22Rv1 (cell line): ENCODE data around the gene BNIPL.

Experiments used
- H3K27ac ChIP-seq: fragments of 450-650 bp; 2 replicates; pipeline ENCODE4 v1.5.1; 2017
- CTCF ChIP-seq: fragments of 450-650 bp; IDR thresholded peaks from 2 replicates; pipeline ENCODE4 v1.5.1; 2017; ENCODE audit warnings: mild to moderate bottlenecking
- ZFX ChIP-seq: fragments of 450-650 bp; IDR thresholded peaks from 2 replicates; pipeline ENCODE4 v1.6.1; 2017; ENCODE audit warnings: antibody characterized with exemption, borderline replicate concordance

BNIPL gene

GRCh38 chr1:151058692-151059091 is 22.3 kb downstream of the BNIPL start:
- no peak for TF ChIP-seq ZFX
- TF ChIP-seq CTCF: no peak
- H3K27ac ChIP-seq: peak overlapping the region; percentile 93

GRCh38 chr1:151059109-151060006 is 23.0 kb downstream of the BNIPL start, which contains the start of gene CDC42SE1:
Gene CDC42SE1, minus strand, starts transcription at chr1:151059622. Its CDS starts 3,892 bp downstream, at chr1:151055730.
- peak within 1 kb of the TSS; percentile 93 for H3K27ac ChIP-seq
- TF ChIP-seq ZFX: no peak
- peak; percentile 92 for TF ChIP-seq CTCF

GRCh38 chr1:151060007-151060656 is 23.7 kb downstream of the BNIPL start, which contains the start of gene MLLT11:
Gene MLLT11, plus strand, starts transcription at chr1:151060397. Its CDS starts 6,828 bp downstream, at chr1:151067225.
- TF ChIP-seq CTCF: no peak
- TF ChIP-seq ZFX: no peak

DNA sequence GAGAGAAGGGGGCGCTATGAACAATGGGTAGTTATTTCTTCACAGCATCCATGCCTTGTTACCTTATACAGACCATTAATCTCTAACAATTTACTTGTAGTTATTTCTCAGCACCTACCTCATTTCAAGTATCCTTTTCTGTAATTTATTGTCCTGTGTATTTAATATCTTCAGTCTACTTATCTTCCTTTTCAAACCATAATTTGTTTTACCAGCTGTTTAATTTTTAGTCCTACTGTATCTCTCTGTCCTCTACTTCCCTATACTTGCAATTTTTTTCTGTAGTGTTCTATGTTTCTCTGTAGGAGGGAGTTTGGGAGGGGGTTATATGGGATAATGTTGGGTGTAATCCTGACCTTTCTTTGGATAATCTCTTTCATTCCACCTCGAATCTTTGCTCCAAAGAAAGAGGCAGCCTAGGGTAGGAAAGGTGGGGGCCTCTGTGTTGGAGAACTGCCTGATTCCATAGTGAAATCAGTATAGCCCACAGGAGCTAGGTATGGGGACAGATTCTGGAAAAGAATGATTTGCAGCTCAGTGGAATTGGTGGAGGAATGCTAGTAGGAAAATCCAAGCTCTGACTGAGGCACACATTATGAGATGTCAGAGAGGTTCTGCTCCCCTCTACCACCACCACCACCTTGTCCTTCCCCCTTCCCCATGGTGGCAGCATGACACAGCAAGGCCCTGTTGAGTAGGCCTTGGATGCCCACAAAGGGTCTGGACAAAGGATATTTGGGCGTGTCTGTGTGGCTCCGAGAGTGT is 24.5 kb downstream of the BNIPL start:
- TF ChIP-seq ZFX: no peak
- TF ChIP-seq CTCF: no peak
- H3K27ac ChIP-seq: 0 out of 2 replicates have a peak overlapping the region, but pooled peaks have one; percentile 9

More at GRCh38 chr1:151060007-151060656, 23.7 kb downstream of the BNIPL start, which contains the start of gene MLLT11:
- peak within 1 kb of the TSS; percentile 93 for H3K27ac ChIP-seq

DNA sequence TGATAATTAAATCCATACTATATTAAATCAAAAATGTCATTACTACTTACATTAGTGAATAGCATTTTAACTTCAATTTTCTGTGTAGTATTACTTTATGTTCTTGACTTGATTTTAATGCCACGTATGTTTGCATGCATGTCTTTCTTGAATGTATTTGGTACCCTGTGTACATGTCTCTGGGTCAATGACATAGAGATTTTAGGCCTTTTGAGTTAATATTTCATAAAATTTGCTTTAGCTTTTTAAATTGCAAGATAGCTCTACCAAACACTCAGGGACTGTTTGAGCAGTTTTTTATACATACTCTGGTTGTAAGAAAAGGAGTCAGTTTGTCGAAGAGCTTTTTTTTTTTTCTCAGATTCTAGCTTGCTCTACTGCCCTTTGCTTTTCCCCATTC is 25.3 kb downstream of the BNIPL start:
- TF ChIP-seq ZFX (no peak), CTCF (no peak)
- H3K27ac ChIP-seq: no peak overlapping the region

- H3K27ac ChIP-seq: no peak overlapping the region
- TF ChIP-seq ZFX: no peak
- TF ChIP-seq CTCF: no peak
Observed at GRCh38 chr1:151062741-151063371, 26.5 kb downstream of the BNIPL start.
